Urinary bladder (tissue), 4 donors: ENCODE results near the gene HSDL1. TPM values are rescaled to one million over a fixed set of nuclear protein-coding genes. Genes with fewer than 3 reads are reported as not detected.

Experiments used
- DNase-seq: peaks from one replicate; pipeline ENCODE4 v3.0.0-alpha.2; 2015; ENCODE audit errors: extremely low spot score
- H3K27ac ChIP-seq: one replicate; pipeline ENCODE4 v1.5.1; 2013; ENCODE audit warnings: low read depth, mild to moderate bottlenecking, moderate library complexity
- H3K36me3 ChIP-seq: one replicate; pipeline ENCODE4 v1.6.1; 2013; ENCODE audit warnings: mild to moderate bottlenecking, moderate library complexity; ENCODE audit not compliant: insufficient read depth
- H3K4me1 ChIP-seq: one replicate; pipeline ENCODE4 v1.6.1; 2013; ENCODE audit warnings: mild to moderate bottlenecking, moderate library complexity; ENCODE audit not compliant: insufficient read depth
- H3K4me3 ChIP-seq: one replicate; pipeline ENCODE4 v1.5.1; 2013; ENCODE audit warnings: low read depth, low read length
- WGBS: extraction: QIAGEN DNeasy Blood & Tissue Kit; methylation state at CpG from one replicate; pipeline ENCODE4 v1.1.7; 2013; 5-methylcytosine and 5-hydroxymethylcytosine counted together
- polyA plus RNA-seq: library from polyadenylated mRNA; stranded (reverse); fragments of 200-250 nt; gene quantifications from one replicate; pipeline ENCODE4 v1.2.3, GENCODE V29; 2013
- total RNA-seq: library from RNA; depleted of rRNA; stranded (reverse); fragments of >200 nt; gene quantifications from one replicate; pipeline ENCODE4 v1.2.3, GENCODE V29; 2014
- donor health status: healthy with polysubstance abuse.
- donor health status: healthy.

Gene HSDL1
- total and polyA plus RNA-seq, 2 donors = 12.9 to 32.7 TPM

DNA sequence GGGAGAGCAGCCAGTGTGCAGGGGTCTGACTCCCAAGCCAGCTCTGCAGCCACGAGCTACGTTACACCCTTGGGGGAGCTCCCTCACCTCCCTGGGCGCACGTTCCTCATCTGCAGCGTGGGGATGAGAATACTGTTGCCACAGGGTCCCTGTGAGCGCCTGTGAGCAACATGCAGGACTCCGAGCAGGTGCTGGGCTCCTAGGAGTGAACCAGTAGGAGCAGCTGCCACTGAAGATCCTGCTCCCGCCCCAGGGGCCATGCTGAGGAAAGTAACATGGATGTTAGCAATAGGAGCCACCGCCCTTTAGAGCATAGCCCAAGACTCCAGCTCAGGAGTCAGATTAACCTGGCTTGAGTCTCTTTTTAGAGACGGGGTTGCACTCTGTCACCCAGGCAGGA lies 16.1 kb upstream of the HSDL1 start:
- no peak overlapping the region for H3K27ac ChIP-seq
- 83% methylated on average over 10 of the region's 10 CpGs for WGBS
- no peaks in the 10 kb centered on the region for H3K36me3 ChIP-seq
- H3K4me1 ChIP-seq = no peaks in the 10 kb centered on the region
- no peak overlapping the region for H3K4me3 ChIP-seq
- DNase-seq = no peak

DNA sequence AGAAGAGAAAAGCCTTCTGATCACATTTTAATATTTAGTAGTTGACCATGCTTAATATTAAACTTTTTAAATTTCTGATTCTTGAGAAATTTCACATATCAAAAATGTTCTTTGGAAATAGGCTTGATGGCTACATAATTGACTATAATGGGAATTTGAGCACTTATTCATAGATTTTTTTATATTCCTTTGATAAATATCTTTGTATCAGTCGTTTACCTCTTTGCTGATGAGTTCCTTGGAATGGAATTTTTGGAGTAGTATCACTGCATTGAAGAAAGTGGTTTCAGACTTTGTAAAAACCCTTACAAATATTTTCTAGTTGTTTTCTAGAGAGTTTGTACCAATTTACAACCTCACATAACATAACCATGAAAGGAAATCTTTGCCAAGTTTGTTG lies 14.8 kb upstream of the HSDL1 start:
- 49% methylated on average over 1 of the region's 1 CpG for WGBS

DNA sequence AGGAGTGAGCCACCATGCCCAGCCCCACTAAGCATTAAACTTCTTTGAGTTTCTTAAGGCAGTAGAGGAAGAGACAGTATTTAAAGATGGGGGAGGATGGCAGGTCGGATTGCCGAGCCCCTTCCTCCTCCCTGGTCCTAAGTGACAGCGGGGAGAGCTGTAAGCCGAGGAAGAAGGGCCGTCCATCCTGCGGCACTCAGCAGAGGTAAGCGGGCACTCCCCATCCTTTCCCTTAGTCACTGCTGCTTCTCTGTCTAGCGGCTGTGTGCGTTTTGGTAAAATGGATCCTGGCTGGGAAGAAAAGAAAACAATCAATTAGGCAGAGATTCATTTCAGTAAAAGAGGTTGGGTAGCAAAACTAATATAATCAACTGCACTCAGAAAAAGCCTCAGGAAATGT lies 14.0 kb upstream of the HSDL1 start:
- Histone ChIP-seq H3K4me3 (no peak overlapping the region), H3K36me3 (no peaks in the 10 kb centered on the region), H3K4me1 (no peaks in the 10 kb centered on the region), H3K27ac (no peak overlapping the region)
- no peak for DNase-seq
- 24% methylated on average over 9 of the region's 9 CpGs for WGBS

More for the DNA sequence above, 14.8 kb upstream of the HSDL1 start:
- Histone ChIP-seq H3K4me3 (no peak overlapping the region), H3K4me1 (no peaks in the 10 kb centered on the region), H3K36me3 (no peaks in the 10 kb centered on the region), H3K27ac (no peak overlapping the region)
- DNase-seq = no peak

DNA sequence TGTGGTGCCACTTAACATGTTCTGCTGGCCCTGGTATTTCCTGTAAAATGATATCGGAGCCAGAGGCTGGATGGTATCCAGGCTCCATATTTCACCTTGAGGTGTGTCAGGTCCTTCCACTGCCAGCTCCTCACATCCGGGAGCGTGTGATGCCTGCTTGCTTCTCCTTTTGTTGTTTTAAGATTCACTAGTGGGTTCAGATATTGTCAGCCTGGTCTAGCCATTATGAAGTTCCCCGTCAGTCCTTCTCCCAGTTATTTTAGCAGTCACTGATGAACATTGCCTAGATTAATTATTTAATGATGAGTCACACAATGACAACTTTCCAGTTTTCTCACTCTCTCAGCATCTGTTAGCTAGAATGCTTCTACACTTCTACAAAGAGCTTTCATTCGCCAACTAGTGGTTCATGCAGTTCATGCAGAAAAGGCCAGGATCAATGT lies 11.4 kb upstream of the HSDL1 start:
- WGBS = 74% methylated on average over 5 of the region's 5 CpGs
- Histone ChIP-seq H3K4me3 (no peak overlapping the region), H3K27ac (no peak overlapping the region), H3K36me3 (no peaks in the 10 kb centered on the region), H3K4me1 (no peaks in the 10 kb centered on the region)
- no peak for DNase-seq

DNA sequence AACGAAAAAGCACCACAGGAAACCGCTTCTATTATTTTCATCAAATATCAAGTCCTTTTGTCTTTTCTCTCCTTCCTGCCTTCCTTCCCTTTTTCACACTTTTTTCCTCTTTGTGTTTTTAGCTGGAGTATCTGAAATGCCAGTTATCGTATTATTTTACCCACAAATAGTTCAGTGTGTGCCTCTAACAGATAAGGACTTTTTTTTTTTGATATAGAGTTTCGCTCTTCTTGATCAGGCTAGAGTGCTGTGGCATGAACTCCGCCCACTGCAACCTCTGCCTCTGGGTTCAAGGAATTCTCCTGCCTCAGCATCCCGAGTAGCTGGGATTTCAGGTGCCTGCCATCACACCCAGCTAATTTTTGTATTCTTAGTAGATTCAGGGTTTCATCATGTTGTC lies 10.8 kb upstream of the HSDL1 start:
- Histone ChIP-seq H3K4me1 (no peaks in the 10 kb centered on the region), H3K36me3 (no peaks in the 10 kb centered on the region), H3K27ac (no peak overlapping the region), H3K4me3 (no peak overlapping the region)
- WGBS = 91% methylated on average over 6 of the region's 6 CpGs
- DNase-seq = no peak

DNA sequence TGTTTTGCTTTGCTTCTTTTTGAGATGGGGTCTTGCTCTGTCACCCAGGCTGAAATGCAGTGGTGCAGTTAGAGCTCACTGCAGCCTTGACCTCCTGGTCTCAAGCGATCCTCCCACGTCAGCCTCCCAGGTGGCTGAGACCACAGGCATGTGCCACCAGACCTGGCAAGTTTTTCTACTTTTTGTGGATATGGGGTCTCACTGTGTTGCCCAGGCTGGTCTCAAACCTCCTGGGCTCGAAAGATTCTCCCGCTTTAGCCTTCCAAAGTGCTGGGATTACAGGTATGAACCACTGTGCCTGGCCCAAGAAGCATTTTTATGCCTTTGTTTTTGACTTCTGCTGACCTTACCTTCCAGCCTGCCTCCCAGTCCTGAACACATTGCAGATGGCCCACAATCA lies 10.2 kb upstream of the HSDL1 start:
- WGBS = 95% methylated on average over 4 of the region's 4 CpGs
- no peaks in the 10 kb centered on the region for H3K4me1 ChIP-seq
- H3K4me3 ChIP-seq = no peak overlapping the region
- no peak for DNase-seq
- H3K36me3 ChIP-seq = no peaks in the 10 kb centered on the region
- no peak overlapping the region for H3K27ac ChIP-seq

DNA sequence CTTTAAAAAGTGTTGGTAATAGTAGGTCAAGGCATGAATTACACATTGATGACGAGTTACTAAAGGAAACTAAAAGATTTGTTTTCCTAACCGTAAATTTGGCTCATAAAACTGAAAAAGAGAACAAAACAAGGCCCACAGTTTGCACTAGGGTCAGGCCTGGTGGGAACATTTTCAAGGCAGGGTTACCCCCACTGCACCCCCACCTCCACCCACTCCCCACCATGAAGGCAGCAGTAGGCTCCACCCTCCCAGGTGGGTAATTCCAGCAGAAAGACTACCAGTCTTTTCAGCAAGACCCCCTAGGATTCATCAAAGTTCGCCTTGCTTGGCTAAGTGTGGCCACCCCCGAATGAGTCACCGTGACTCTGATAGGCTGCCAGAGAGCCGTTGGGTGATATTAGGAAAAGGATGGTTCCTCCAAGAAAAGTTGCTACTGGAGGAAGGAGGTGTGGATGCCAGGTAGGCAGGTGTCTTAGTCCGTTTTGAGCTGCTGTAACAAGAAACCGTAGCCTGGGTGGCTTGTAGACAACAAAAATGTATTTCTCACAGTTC lies 8.8 kb upstream of the HSDL1 start:
- no peak for DNase-seq
- no peaks in the 10 kb centered on the region for H3K4me1 ChIP-seq
- H3K27ac ChIP-seq = no peak overlapping the region
- no peaks in the 10 kb centered on the region for H3K36me3 ChIP-seq
- WGBS = 58% methylated on average over 8 of the region's 8 CpGs
- no peak overlapping the region for H3K4me3 ChIP-seq

DNA sequence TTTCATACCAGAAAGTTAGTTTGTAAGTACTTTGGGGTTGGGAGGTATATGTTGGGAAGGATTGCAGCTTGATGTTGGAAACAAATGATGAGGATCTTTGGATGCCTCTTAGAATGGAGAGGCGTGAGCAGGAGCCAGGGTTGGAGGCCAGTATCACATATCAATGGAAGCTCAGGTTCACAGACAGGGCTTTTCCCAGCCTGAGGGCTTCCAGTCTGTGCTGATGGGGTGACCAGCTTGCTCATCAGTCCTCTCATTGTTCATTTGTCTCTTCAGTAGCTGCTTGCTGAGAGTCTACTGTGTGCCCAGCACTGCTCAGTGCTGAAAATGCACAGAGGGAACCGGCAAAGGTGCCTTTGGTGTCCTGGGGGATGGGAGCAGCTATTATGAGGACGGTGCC lies 5.9 kb upstream of the HSDL1 start:
- 70% methylated on average over 3 of the region's 3 CpGs for WGBS
- Histone ChIP-seq H3K4me3 (no peak overlapping the region), H3K4me1 (no peaks in the 10 kb centered on the region), H3K36me3 (no peaks in the 10 kb centered on the region), H3K27ac (no peak overlapping the region)
- no peak for DNase-seq

DNA sequence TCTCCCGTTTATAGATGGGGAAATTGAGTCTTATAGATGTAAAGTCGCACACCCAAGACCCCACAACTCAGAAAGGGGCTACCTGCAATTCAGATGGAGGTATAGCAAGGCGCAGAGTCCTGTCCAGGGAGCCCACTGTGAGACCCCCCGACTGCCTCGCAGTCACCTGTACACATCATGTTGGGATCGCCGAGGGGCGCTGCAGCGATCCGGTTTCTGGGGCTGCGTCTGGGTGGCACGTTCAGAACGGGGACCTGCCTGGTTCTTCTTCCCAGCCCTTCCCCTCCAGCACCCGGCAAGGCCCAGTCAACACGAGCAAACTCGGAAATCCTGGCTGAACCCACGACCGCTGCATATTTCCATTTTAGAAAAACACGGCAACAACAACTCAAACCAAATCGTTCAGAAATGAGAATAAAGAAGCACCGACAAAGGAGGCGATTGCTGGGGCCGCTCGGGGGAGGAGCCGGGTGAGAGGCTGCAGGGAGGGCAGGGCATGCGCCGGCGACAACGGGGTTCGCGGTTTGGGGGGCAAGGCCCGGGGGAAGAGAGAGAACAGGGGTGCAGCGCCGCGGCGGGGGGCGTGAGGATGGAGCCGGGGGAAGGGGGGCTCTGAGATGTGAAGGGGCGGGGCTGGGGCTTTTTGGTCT lies 643 bp downstream of the HSDL1 start:
- H3K36me3 ChIP-seq = no peaks in the 10 kb centered on the region
- peak overlapping the region; percentile 73 for H3K27ac ChIP-seq
- peak overlapping the region; percentile 100 for H3K4me3 ChIP-seq
- DNase-seq = no peak
- no peaks in the 10 kb centered on the region for H3K4me1 ChIP-seq
- under 1% methylated on average over 39 of the region's 39 CpGs for WGBS

DNA sequence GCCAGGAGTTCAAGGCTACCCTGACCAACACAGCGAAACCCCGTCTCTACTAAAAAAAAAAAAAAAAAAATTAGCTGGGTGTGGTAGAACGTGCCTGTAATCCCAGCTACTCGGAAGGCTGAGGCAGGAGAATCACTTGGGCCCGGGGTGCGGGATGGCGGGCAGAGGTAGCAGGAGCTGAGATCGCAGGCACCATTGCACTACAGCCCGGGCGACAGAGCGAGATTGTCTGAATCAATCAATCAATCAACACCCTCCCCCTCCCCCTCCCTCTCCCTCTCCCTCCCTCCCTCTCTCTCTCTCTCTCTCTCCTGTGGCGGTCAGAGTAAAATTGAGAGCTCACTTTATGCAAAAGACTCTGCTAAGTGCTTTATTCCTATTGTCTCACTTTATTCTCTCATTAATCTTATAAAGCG lies 1.2 kb downstream of the HSDL1 start:
- Histone ChIP-seq H3K36me3 (no peaks in the 10 kb centered on the region), H3K4me1 (no peaks in the 10 kb centered on the region), H3K4me3 (peak overlapping the region; percentile 100), H3K27ac (no peak overlapping the region)
- no peak for DNase-seq
- WGBS = 26% methylated on average over 13 of the region's 13 CpGs

DNA sequence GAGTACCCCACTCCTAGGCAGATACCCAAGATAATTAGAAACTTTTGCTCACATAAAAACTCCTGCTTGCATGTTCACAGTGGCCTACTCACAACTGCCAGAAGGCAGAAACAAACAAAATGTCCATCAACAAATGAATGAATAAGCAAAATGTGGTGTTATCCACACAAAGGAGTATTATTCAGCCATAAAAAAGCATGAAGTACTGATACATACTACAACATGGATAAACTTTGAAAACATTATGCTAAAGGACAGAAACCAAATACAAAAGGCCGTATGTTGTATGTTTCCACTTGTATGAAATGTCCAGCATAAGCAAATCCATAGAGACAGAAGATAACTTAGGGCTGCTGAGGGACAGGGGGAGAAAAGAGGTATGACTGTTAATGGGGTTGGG lies 1.9 kb downstream of the HSDL1 start:
- WGBS = 96% methylated on average over 1 of the region's 1 CpG
- no peak overlapping the region for H3K27ac ChIP-seq
- H3K4me1 ChIP-seq = no peaks in the 10 kb centered on the region
- DNase-seq = no peak
- no peak overlapping the region for H3K4me3 ChIP-seq
- H3K36me3 ChIP-seq = no peaks in the 10 kb centered on the region

DNA sequence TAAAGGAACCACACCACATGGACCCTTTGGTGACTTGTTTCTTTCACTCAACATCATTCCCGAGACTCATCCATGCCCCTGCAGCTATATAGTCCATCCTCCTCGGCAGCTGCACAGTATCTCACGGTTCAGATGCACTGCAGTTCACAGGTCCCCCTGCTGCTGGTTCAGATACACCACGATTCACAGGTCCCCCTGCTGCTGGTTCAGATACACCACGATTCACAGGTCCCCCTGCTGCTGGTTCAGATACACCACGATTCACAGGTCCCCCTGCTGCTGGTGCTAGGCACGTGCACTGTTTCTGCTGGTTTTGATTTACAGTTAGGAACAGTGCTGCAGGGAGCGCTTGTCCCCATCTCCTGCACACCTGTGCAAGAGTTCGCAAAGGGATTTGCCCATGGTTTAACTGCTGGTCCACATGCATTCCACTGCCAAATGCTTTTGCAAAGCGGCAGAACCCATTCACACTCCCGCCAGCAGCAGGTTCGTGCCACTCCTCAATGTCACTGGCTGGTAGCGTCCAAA lies 3.8 kb downstream of the HSDL1 start:
- H3K36me3 ChIP-seq = no peaks in the 10 kb centered on the region
- H3K4me3 ChIP-seq = no peak overlapping the region
- DNase-seq = no peak
- H3K27ac ChIP-seq = no peak overlapping the region
- no peaks in the 10 kb centered on the region for H3K4me1 ChIP-seq
- 84% methylated on average over 13 of the region's 13 CpGs for WGBS

DNA sequence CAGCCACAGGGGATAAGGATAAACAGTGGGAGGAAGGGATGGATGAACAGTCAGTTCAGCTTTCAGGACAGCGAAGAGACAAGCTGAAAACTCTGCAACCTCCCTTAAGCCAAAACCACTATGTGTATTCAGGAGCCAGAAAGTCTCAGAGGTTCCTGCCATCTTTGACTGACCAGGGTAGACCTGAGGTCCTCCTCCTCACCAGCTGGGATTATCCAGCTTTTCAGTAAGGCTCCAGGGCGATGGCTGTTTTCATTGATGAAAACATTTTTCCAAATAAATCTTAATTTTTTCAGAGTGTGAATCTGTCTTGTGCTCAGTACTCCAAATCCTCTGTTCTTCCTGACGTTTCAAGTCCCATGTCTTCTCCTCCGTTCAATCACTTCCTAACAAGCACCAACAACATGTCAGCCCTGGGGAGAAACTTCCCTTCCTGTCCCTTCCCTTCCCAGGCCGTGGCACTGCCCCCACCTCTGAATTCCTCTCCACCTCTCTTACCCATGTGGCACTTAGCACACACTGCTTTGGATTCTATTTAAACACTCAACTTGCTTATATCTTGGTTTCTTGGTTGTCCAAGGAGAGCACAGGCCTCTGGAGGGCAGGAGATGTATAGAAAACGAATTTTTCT lies 5.2 kb downstream of the HSDL1 start:
- H3K36me3 ChIP-seq = no peaks in the 10 kb centered on the region
- H3K27ac ChIP-seq = no peak overlapping the region
- no peaks in the 10 kb centered on the region for H3K4me1 ChIP-seq
- no peak for DNase-seq
- 76% methylated on average over 6 of the region's 6 CpGs for WGBS
- H3K4me3 ChIP-seq = no peak overlapping the region
